Endometrial microvascular endothelial cells (primary cell): Measurements from ENCODE around the gene SLC34A2. TPM values are rescaled to one million over a fixed set of nuclear protein-coding genes. Genes with fewer than 3 reads are reported as not detected.
"Not testable (repeated sequence)": the region's sequence is repeated elsewhere in the genome, so short reads cannot be mapped to it uniquely, and the experiment has no call there.

Experiments
- in situ Hi-C: cut with HindIII; loops from 2 replicates; pipeline ENCODE4 v1.10.0; 2017; ENCODE audit warnings: low sequenced_read_pairs, low pct_unique_long_range_greater_than_20kb; ENCODE audit errors: inconsistent ontology term
- total RNA-seq: library from RNA; depleted of rRNA; stranded (reverse); fragments of >200 nt; gene quantifications from one replicate; pipeline ENCODE4 v1.2.3, GENCODE V29; 2015; ENCODE audit errors: inconsistent ontology term

Gene SLC34A2
- not detected for total RNA-seq

- in situ Hi-C loops: no loop called here
Observed at GRCh38 chr4:25654971-25655963, at the start of gene SLC34A2. TSS of gene SLC34A2 (plus strand) at chr4:25655851. CDS start at chr4:25662501, 6,650 bp downstream.

GRCh38 chr4:25608644-25609043 is 47.0 kb upstream of the SLC34A2 start:
- in situ Hi-C loops: no loop called here

- in situ Hi-C loops: no loop called here
Observed at GRCh38 chr4:25609976-25610375, 45.7 kb upstream of the SLC34A2 start.

- in situ Hi-C loops: not testable (repeated sequence)
Observed at GRCh38 chr4:25613613-25614012, 42.0 kb upstream of the SLC34A2 start.

- in situ Hi-C loops: no loop called here
Observed at GRCh38 chr4:25614807-25615206, 40.8 kb upstream of the SLC34A2 start.

GRCh38 chr4:25621027-25621930 is 34.4 kb upstream of the SLC34A2 start:
- in situ Hi-C loops: no loop called here

GRCh38 chr4:25624616-25625015 is 31.0 kb upstream of the SLC34A2 start:
- in situ Hi-C loops: no loop called here

- in situ Hi-C loops: no loop called here
Observed at GRCh38 chr4:25628451-25628850, 27.2 kb upstream of the SLC34A2 start.

GRCh38 chr4:25632135-25632534 is 23.5 kb upstream of the SLC34A2 start:
- in situ Hi-C loops: no loop called here

GRCh38 chr4:25633541-25633940 is 22.1 kb upstream of the SLC34A2 start:
- in situ Hi-C loops: no loop called here

- in situ Hi-C loops: no loop called here
Observed at GRCh38 chr4:25635501-25635900, 20.1 kb upstream of the SLC34A2 start.

GRCh38 chr4:25637581-25638220 is 17.9 kb upstream of the SLC34A2 start:
- in situ Hi-C loops: no loop called here

- in situ Hi-C loops: no loop called here
Observed at GRCh38 chr4:25638221-25638601, 17.4 kb upstream of the SLC34A2 start.

GRCh38 chr4:25638806-25639205 is 16.8 kb upstream of the SLC34A2 start:
- in situ Hi-C loops: no loop called here

- in situ Hi-C loops: no loop called here
Observed at GRCh38 chr4:25650311-25650710, 5.3 kb upstream of the SLC34A2 start.

- in situ Hi-C loops: no loop called here
Observed at GRCh38 chr4:25651682-25652081, 4.0 kb upstream of the SLC34A2 start.

- in situ Hi-C loops: no loop called here
Observed at GRCh38 chr4:25654031-25654970, 1.4 kb upstream of the SLC34A2 start.

- in situ Hi-C loops: no loop called here
Observed at GRCh38 chr4:25656031-25656430, 380 bp downstream of the SLC34A2 start.
